Liver (tissue), 3 donors: ENCODE results near the gene SYNDIG1.

Experiments
- CTCF ChIP-seq: fragments of 150-350 bp; IDR thresholded peaks from 2 replicates; pipeline ENCODE4 v1.5.1; 2017; ENCODE audit warnings: improper control_type of control experiment, low read depth, low read length; ENCODE audit not compliant: missing input control
- SP1 ChIP-seq: IDR thresholded peaks from 2 replicates; pipeline ENCODE4 v1.6.1; 2018; ENCODE audit warnings: antibody characterized with exemption, mild to moderate bottlenecking
- YY1 ChIP-seq: IDR thresholded peaks from 2 replicates; pipeline ENCODE4 v1.6.1; 2016; ENCODE audit warnings: antibody characterized with exemption, mild to moderate bottlenecking
- ZBTB33 ChIP-seq: IDR thresholded peaks from 2 replicates; pipeline ENCODE4 v1.6.1; 2016; ENCODE audit warnings: antibody characterized with exemption
- TF ChIP-seq, protein P1 (sequence below): IDR thresholded peaks from 2 replicates; pipeline ENCODE4 v1.6.1; 2016; ENCODE audit warnings: antibody characterized with exemption, mild to moderate bottlenecking
- TF ChIP-seq, protein P2 (sequence below): IDR thresholded peaks from 2 replicates; pipeline ENCODE4 v1.6.1; 2016; ENCODE audit warnings: antibody characterized with exemption
- TF ChIP-seq, protein P3 (sequence below): IDR thresholded peaks from 2 replicates; pipeline ENCODE4 v1.6.1; 2016; ENCODE audit warnings: antibody characterized with exemption
- donor health status: healthy.
- donor health status: healthy.

DNA sequence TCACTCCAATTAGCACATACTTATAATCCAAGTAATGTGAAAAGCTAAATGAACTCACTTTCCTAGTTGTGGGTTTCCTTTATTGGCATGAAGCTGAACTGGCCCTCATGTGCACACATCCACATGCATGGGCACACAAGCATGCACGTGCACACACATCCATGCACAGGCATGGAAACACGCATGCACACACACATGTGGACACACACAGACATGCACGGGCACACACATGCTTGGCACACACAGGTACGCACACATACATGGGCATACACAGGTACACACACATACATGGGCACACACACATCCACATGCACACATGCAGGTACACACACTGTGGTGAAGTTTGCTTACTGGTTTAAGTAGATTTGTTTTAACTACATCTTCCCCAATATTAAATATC is 23.8 kb downstream of the SYNDIG1 start:
- TF ChIP-seq CTCF (no peak), SP1 (no peak), YY1 (no peak), ZBTB33 (no peak)
- TF ChIP-seq, protein P1, sequence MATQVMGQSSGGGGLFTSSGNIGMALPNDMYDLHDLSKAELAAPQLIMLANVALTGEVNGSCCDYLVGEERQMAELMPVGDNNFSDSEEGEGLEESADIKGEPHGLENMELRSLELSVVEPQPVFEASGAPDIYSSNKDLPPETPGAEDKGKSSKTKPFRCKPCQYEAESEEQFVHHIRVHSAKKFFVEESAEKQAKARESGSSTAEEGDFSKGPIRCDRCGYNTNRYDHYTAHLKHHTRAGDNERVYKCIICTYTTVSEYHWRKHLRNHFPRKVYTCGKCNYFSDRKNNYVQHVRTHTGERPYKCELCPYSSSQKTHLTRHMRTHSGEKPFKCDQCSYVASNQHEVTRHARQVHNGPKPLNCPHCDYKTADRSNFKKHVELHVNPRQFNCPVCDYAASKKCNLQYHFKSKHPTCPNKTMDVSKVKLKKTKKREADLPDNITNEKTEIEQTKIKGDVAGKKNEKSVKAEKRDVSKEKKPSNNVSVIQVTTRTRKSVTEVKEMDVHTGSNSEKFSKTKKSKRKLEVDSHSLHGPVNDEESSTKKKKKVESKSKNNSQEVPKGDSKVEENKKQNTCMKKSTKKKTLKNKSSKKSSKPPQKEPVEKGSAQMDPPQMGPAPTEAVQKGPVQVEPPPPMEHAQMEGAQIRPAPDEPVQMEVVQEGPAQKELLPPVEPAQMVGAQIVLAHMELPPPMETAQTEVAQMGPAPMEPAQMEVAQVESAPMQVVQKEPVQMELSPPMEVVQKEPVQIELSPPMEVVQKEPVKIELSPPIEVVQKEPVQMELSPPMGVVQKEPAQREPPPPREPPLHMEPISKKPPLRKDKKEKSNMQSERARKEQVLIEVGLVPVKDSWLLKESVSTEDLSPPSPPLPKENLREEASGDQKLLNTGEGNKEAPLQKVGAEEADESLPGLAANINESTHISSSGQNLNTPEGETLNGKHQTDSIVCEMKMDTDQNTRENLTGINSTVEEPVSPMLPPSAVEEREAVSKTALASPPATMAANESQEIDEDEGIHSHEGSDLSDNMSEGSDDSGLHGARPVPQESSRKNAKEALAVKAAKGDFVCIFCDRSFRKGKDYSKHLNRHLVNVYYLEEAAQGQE, result no peak
- TF ChIP-seq, protein P2, sequence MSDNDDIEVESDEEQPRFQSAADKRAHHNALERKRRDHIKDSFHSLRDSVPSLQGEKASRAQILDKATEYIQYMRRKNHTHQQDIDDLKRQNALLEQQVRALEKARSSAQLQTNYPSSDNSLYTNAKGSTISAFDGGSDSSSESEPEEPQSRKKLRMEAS, result no peak
- TF ChIP-seq, protein P3, sequence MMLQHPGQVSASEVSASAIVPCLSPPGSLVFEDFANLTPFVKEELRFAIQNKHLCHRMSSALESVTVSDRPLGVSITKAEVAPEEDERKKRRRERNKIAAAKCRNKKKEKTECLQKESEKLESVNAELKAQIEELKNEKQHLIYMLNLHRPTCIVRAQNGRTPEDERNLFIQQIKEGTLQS, result no peak
